GM11168 (cell line): ENCODE results near the gene ATG7.
"Not testable (repeated sequence)": the region's sequence is repeated elsewhere in the genome, so short reads cannot be mapped to it uniquely, and the experiment has no call there.

ENCODE experiments used
- in situ Hi-C: fragments of 300-500 bp; cut with MboI; formaldehyde crosslinking; loops from one replicate; pipeline ENCODE4 v1.12.0; 2022; ENCODE audit warnings: low sequenced_read_pairs; ENCODE audit not compliant: unreplicated experiment

The ATG7 gene

DNA sequence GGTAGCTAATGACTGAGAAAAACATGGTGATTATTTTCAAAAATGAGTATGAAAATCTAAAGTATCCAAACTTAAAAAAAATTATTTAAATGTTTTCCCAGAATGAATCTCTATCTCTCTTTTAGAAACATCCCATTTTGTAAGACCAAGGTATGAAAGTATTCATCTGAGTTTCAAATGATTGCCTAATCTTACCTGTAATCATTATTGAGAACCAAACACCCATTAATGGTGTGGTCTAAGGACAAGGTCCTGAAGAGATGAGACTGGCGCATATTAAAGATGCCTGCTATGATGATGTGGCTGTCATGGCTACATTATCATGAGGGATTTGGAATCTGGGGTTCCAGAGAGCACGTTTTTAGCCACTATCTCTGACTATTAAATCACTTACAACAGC, 206.0 kb downstream of the ATG7 start:
- in situ Hi-C loops: no loop called here

DNA sequence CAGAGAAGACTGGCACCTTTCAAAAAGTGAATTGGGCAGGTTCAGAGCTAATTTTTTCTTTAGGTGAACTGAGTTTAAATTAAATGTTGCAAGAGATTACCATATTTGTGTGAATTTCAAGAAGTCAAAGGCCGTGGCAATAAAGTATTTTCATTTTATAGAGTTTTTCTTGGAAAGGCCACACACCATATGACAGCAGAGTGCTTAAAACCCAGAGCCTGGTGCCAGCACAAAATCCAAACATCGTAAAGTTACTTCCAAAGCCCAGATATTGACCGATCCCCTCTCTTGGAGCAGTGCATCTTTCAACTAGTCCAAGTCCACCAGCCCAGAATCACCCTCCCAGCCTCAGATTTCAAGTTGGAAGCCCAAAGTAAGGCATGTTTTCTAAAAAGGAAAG, 207.0 kb downstream of the ATG7 start:
- in situ Hi-C loops: no loop called here

DNA sequence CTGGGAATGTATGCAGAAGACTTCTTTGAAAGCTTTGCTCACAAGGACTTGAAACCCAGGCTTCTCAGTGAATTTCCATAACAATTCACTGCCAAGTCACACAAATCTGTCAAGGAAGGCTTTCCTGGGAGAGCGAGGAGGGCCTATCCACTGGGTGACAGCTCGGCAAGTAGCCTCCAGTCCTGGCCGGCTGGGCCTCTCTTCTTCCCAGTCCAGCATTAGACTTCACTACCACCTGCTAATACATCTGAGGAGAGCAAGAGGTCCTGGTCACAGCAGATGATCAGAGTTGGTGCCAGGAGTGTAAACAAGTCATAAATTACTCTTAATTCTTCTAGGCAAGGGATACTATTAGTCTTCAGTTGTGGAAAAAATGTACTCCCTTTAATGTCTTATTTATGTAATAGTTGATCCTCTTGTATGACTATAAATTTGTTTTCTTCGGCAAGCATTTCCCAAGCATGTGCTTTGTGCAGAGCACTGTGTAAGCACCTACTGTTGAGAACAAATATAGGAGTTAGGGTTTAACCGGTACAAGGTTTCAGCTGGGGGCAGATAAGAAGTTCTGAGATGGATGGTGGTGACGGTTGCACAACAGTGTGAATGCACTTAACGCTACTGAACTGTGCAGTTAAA, 208.6 kb downstream of the ATG7 start:
- in situ Hi-C loops: no loop called here

DNA sequence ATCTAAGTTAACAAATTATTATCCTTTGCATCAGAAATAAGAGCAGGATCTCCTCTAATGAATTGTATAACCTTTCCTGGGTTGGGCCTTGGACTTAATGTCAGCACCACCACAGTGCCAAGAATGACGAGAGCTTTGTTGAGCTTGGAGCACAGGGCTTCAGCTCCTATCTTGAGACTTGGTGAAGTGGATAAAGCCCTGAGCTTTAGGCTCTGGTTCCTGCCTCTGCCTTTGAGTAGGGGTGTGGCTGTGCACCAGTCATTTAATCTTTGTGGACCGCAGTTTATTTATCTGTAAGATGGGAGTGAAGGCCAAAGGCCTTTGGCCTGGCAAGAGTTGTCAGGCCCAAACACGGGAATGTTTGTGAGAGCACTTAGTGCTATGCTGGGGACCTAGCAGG, 209.4 kb downstream of the ATG7 start:
- in situ Hi-C loops: no loop called here

DNA sequence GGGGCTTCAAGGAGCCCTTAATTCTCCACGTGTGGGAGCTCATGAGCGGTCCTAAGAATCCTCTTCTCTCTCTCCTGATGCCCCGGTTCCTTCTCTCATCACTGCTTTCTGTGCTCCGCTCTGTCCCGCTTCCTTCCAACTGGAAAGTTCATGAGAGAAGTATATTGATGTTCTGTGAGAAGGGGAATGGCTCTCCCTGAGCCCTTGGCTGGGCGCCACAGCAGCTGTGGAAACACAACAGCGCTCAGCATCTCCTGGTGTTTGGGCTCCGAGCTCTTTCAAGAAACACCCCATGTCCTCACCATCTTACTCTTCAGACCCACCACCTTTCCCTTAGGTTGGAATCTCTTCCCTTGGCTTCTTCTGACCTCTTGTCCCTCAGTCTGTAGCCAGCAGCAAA, 209.8 kb downstream of the ATG7 start:
- in situ Hi-C loops: no loop called here

DNA sequence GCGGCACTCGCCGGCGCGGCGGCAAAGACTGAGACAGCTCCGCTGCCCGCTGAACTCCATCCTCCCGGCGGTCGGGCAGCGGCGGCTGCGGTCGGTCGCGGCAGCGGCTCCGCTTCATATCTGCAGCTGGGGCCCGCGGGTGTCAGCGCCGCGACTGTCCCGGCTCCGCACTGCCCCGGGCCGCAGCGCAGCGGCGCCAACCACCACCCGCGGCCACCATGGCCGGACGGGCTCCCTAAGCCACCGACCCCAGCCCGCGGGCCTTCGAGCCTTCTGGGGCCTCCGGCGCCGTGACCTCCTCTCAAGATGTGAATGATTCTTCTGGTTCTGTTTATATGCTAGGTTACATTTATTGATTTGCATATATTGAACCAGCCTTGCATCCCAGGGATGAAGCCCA, 216.2 kb downstream of the ATG7 start:
- in situ Hi-C loops: not testable (repeated sequence)

DNA sequence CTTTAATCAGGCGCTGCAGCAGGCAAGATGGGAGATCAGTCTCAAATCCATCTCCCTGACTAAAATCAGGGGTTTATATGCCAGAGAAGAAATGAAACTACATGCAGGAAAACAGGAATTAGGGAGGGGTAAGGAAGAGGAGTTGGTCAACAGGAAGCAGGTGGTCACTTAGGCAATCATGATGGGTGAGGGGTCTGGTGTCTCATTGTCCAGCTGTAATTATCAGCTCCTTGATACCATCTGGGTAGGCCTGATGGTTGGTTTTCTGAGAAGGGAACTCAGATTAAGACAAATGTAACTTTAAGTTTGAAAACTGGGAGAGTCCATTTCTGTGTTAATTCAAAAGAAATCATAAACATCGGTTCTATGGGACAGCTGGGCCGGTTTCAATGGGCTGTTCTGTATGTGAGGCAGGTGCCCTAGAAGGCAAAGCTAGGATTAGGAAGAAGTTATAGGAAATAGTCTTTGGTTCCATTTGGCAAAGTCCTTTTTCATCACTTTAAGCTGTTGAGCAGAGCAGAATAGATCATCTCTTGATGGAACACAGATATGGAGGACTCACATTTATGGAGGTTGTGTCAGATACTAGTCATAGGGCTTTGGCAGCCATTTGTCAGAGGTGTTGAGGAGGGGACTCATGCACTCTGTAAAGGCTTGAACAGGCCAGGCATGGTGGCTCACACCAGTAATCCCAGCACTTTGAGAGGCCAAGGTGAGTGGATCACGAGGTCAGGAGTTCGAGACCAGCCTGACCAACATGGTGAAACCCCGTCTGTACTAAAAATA, 222.1 kb downstream of the ATG7 start:
- in situ Hi-C loops: no loop called here

DNA sequence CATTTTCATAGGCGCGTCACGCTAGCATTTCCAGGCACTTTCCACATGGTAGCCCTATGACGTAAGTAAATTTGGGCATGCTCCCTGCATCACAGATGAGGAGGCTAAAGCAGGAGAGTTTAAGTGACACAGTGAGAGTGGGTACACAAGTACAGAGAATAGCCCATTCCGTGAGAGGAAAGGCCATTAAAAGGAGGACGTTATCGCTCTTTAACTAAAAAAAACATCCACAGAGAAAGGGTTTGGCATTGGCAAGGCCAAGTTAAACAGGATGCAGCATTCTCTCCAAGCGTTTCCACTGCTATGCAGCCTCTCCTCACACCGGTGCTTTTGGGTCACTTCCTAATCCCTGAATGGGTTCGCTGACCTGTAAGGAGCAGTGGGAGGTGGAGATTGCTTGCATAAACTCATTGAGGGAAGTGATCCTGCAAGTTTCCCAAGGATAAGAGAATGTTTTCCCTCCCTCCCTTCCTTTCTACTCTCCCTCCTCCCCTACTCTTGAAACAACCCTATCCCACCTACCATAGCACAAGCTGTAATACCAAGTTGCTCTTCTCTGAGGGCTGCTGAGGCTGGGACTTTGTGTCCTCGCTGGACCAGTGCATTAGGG, 223.9 kb downstream of the ATG7 start:
- in situ Hi-C loops: no loop called here

DNA sequence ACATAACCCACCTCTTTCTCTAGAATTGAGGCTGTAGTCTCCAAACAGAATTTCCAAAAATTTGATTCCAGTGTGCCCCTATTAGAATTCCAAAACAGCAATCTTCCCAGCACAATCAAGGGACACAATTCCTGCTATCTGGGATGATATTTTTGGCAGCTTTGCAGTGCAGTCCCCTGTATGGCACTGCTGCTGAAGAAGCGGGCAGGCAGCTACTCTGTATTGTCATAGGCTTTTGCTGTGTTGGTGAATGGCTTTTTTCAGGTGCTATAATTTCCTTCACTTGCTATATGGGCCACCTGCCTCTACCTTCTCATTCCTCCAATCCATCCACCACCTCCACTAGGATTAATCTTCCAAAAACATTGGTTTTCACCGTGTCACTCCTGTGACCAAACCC, 226.0 kb downstream of the ATG7 start:
- in situ Hi-C loops: no loop called here

DNA sequence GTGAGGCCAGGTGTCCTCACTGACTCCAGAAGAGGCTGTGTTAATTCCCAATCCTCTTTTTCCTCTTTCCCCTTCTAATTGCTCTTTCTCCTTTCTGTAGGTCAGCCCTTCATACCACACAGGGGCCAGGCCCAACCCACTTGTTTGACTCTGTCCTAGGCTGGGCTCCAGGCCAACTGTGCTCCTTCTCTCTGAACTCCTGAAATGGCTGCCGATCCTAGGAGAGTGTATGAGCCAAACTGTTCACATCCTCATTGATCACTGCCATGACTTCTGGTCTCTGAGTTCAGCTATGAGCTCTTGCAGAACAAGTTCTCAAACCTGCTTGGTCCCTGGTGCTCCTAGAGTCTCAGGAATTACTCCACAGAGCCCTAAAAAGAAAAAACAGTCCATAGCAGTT, 226.4 kb downstream of the ATG7 start:
- in situ Hi-C loops: no loop called here

DNA sequence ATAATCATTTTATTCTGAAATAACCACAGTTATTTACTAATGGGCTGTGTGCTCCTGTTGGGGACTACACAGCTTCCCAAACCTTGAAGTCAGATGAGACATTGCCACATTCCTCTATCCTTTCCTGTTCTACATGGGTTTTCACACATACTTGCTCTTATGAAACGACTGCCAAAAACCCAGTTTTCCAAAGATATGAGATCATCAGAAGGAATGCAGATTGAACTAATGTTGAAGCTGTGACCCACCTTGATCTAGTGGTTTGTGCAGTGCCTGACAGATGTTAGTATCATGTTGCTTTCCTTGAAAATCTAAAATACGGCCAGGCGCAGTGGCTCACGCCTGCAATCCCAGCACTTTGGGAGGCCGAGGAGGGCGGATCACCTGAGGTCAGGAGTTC, 226.9 kb downstream of the ATG7 start:
- in situ Hi-C loops: no loop called here

DNA sequence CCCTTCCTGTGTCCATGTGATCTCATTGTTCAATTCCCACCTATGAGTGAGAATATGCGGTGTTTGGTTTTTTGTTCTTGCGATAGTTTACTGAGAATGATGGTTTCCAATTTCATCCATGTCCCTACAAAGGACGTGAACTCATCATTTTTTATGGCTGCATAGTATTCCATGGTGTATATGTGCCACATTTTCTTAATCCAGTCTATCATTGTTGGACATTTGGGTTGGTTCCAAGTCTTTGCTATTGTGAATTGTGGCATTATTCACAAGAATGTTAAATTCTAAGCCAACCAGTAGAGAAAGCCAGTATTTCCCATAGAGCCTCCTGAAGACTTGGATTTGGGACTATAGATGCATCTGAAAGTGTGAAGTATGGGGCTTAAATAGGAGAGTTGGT, 230.2 kb downstream of the ATG7 start:
- in situ Hi-C loops: not testable (repeated sequence)

DNA sequence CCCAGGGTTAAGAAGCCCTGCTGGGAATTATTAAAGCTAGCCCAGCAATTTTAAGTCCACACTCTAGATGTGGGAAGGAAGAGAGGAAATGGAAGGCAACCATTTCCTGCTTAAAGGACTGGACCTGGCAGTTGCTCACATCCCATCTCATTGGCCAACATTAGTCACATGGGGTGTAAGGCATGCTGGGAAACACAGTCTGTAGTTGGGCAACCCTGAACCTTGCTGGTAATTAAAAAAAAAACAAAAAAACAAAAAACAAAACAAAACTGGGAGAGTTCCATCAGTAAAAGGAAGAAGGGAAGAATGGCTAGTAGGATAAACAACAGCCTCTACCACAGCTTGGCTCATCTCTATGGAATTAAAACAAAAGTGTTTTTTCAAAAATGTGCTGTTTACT, 235.5 kb downstream of the ATG7 start:
- in situ Hi-C loops: no loop called here

DNA sequence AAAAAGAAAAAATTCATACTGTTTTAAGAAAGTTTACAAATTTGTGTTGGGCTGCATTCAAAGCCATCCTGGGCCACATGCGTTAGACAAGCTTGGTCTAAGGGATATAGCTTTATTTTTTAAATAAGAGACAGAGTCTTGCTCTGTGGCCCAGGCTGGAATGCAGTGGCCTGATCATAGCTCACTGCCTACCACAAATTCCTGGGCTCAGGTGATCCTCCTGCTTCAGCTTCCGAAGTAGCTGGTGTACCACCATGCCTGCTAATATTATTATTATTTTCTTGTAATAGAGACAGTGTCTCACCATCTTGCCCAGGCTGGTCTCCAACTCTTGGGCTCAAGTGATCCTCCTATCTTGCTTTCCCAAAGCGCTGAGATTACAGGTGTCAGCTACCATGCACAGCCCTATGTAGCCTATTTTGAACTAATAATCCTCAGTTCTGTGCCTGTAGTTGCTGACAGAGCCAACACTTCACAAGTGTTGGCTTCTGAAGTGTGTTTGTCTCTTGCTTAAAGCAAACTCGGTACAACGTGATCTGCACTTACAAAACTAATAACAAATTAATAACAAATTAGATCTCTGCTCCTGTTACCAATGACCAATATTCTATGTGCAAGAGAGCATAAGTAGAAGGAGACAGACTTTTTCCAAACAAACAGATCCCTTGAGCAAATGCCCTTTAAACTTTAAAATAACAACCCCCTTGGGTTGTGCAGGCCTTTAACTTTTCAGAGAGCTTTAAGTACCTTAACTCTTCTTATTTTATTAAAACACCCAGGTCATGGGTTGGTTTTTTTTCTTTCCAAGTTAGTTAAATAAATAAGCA, 236.4 kb downstream of the ATG7 start:
- in situ Hi-C loops: no loop called here

DNA sequence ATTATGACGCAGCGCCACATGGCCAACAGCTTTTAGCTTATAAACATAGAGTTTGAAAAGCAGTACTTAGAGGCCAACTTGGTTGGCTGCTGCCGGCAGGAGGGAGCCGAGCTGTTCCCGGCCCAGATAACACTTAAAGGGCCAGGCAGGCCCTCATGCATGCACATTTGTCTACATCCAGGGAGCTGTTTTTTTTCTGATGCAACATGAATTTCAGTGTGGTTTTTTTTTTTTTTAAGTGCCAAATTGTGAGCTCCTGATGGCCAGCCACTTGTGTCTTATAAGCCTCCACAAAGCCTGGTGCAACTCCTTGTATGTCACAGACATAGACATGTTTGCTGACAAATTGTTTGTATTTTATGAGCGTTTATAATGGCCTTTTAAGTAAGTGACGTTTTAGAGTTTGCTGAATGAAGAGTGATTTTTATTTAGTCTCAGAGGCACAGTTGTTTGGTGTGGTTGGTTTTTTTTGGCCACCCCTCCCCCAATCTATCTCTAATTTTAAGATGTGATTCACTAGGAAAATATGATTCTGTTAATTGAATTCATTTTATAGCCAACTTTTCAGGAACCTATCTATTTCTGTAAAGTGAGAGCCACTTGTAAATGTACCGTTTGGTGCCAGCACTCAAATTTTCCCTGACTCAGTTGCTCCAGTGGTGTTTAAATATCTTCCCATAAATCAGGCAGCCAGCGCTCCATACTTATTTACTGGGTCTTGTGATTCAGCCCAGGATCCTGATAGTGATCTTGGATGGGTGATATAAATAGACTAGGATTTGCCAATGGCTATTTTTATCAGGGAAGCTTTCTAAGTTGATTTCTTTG, 237.2 kb downstream of the ATG7 start:
- in situ Hi-C loops: no loop called here

DNA sequence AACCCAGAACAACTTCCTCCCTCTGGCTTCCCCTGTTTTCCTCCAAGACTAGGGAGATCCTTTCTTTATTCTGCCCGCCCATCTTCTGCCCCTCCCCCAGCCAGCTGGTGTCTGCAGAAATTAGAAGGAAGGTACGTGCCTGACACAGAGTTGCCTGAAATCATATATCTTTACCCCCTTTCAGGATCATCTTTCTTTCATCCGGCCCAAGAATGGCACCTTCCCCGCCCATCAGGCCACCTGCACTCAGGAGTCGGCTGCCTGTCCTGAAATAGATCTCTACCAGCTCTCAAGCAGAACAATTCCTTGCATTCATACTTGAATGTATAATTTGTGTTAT, 237.8 kb downstream of the ATG7 start:
- in situ Hi-C loops: no loop called here

DNA sequence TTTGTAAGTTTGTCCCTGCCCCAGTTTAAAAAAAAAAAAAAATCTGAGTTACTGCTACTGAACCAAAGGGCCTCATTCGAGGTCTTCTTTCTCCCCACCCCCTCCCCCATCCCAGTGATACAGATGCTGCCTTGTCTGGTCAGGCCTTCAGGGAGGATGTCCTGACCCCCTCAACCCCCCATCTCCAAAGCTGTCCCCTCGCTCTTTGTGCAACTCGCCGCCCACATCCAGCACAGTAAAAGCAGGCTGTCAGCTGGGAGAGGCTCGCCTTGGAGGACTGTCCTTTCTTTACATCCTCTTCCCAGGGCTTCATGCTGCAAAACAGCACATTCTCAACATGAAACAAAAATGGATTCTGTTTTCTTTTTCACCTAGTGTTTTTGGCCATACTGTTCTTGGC, 238.2 kb downstream of the ATG7 start:
- in situ Hi-C loops: no loop called here

DNA sequence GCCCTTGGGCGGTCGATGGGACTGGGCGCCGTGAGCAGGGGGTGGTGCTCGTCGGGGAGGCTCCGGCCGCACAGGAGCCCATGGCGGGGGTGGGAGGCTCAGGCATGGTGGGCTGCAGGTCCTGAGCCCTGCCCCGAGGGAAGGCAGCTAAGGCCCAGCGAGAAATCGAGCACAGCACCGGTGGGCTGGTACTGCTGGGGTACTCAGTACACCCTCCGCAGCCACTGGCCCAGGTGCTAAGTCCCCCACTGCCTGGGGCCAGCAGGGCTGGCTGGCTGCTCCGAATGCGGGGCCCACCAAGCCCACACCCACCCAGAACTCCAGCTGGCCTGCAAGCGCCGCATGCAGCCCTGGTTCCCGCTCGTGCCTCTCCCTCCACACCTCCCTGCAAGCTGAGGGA, 239.4 kb downstream of the ATG7 start:
- in situ Hi-C loops: not testable (repeated sequence)

DNA sequence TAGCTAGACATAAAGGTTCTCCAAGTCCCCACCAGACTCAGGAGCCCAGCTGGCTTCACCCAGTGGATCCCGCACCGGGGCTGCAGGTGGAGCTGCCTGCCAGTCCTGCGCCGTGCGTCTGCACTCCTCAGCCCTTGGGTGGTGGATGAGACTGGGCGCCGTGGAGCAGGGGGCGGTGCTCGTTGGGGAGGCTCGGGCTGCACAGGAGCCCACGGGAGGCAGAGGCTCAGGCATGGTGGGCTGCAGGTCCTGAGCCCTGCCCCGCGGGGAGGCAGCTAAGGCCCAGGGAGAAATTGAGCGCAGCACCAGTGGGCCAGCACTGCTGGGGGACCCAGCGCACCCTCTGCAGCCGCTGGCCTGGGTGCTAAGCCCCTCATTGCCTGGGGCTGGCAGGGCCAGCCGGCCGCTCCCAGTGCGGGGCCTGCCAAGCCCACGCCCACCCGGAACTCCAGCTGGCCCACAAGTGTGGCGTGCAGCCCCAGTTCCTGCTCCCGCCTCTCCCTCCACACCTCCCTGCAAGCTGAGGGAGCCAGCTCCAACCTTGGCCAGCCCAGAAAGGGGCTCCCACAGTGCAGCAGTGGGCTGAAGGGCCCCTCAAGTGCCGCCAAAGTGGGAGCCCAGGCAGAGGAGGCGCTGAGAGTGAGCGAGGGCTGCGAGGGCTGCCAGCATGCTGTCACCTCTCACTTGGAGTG, 241.1 kb downstream of the ATG7 start:
- in situ Hi-C loops: not testable (repeated sequence)

DNA sequence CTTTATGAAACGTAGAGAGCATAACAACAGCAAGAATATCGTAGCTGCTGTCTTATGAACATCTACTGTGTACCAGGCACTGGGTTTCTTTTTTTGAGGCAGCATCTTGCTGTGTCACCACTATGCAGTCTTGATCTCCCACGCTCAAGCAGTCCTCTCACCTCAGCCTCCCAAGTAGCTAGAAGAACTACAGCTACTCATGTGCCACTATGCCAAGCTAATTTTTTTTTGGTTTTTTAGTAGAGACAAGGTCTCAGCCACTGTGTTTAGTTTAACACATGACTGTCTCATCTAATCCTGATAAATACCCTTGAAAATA, 241.6 kb downstream of the ATG7 start:
- in situ Hi-C loops: no loop called here
